WTC11 (cell line): Measurements from ENCODE around the gene FOXO1. TPM values are rescaled to one million over a fixed set of nuclear protein-coding genes. Genes with fewer than 3 reads are reported as not detected.

ENCODE experiments used
- ATAC-seq: fragments of 200-7000 bp; cut with Tn5 transposase; 2 replicates; pipeline ENCODE4 v1.10.0; 2021; ENCODE audit warnings: mild to moderate bottlenecking, moderate library complexity
- CTCF ChIA-PET: fragments of 300-600 bp; sonication (Branson Sonifier 250); formaldehyde crosslinking; loops from one replicate; lab custom pipeline; 2021; ENCODE audit warnings: antibody characterized with exemption; lab: Charles Lee
- POLR2A ChIA-PET: fragments of 350-600 bp; sonication (Branson Sonifier 250); formaldehyde crosslinking; loops from one replicate; lab custom pipeline; 2021; ENCODE audit warnings: antibody characterized with exemption; lab: Charles Lee
- DNase-seq: peaks from one replicate; pipeline ENCODE4 v3.0.0; 2021; ENCODE audit warnings: low spot score
- H3K27ac Mint-ChIP-seq: 2 replicates; pipeline ENCODE4 v1.8.0; 2021; ENCODE audit warnings: mixed read lengths
- H3K27me3 Mint-ChIP-seq: 2 replicates; pipeline ENCODE4 v1.8.0; 2021; ENCODE audit warnings: low read depth, mild to moderate bottlenecking, moderate library complexity, mixed read lengths
- H3K36me3 Mint-ChIP-seq: 2 replicates; pipeline ENCODE4 v1.8.0; 2021; ENCODE audit warnings: mixed read lengths
- H3K4me1 Mint-ChIP-seq: 2 replicates; pipeline ENCODE4 v1.8.0; 2022; ENCODE audit warnings: mixed read lengths
- H3K4me3 Mint-ChIP-seq: 2 replicates; pipeline ENCODE4 v1.8.0; 2021; ENCODE audit warnings: mild to moderate bottlenecking, moderate library complexity, mixed read lengths
- H3K9me3 Mint-ChIP-seq: 2 replicates; pipeline ENCODE4 v1.8.0; 2021; ENCODE audit warnings: mixed read lengths
- ARID4B ChIP-seq: sonication (generic); formaldehyde crosslinking; IDR thresholded peaks from 2 replicates; pipeline ENCODE4 v1.8.0; 2023; ENCODE audit warnings: missing genetic modification reagents, mild to moderate bottlenecking, borderline replicate concordance
- E2F4 ChIP-seq: sonication (generic); formaldehyde crosslinking; IDR thresholded peaks from 2 replicates; pipeline ENCODE4 v1.8.1; 2022; ENCODE audit warnings: low read depth, mild to moderate bottlenecking, moderate library complexity, missing genetic modification reagents, borderline replicate concordance
- E2F5 ChIP-seq: sonication (generic); formaldehyde crosslinking; IDR thresholded peaks from 2 replicates; pipeline ENCODE4 v1.8.1; 2022; ENCODE audit warnings: mild to moderate bottlenecking, moderate library complexity, missing genetic modification reagents
- GABPB1 ChIP-seq: sonication (generic); formaldehyde crosslinking; IDR thresholded peaks from 2 replicates; pipeline ENCODE4 v1.8.1; 2023; ENCODE audit warnings: mild to moderate bottlenecking, missing genetic modification reagents
- IRF1 ChIP-seq: sonication (generic); formaldehyde crosslinking; IDR thresholded peaks from 2 replicates; pipeline ENCODE4 v1.8.0; 2023; ENCODE audit warnings: missing genetic modification reagents
- MAX ChIP-seq: sonication (generic); formaldehyde crosslinking; IDR thresholded peaks from 2 replicates; pipeline ENCODE4 v1.8.0; 2022; ENCODE audit warnings: mild to moderate bottlenecking, missing genetic modification reagents
- MYBL2 ChIP-seq: sonication (generic); formaldehyde crosslinking; IDR thresholded peaks from 2 replicates; pipeline ENCODE4 v1.8.1; 2023; ENCODE audit warnings: mild to moderate bottlenecking, moderate library complexity, missing genetic modification reagents
- PREB ChIP-seq: sonication (generic); formaldehyde crosslinking; IDR thresholded peaks from 2 replicates; pipeline ENCODE4 v1.8.1; 2022; ENCODE audit warnings: mild to moderate bottlenecking, missing genetic modification reagents, moderate library complexity, borderline replicate concordance
- PRRX2 ChIP-seq: fragments of 250-450 bp; sonication (Bioruptor Pico); IDR thresholded peaks from 2 replicates; pipeline ENCODE4 v1.8.0; 2021; ENCODE audit warnings: mild to moderate bottlenecking
- TEAD4 ChIP-seq: sonication (generic); formaldehyde crosslinking; IDR thresholded peaks from 2 replicates; pipeline ENCODE4 v1.8.0; 2022; ENCODE audit warnings: mild to moderate bottlenecking, missing genetic modification reagents
- ZNF121 ChIP-seq: sonication (generic); formaldehyde crosslinking; IDR thresholded peaks from 2 replicates; pipeline ENCODE4 v1.8.0; 2023; ENCODE audit warnings: missing genetic modification reagents
- ZNF281 ChIP-seq: sonication (generic); formaldehyde crosslinking; IDR thresholded peaks from 2 replicates; pipeline ENCODE4 v1.8.0; 2023; ENCODE audit warnings: mild to moderate bottlenecking, missing genetic modification reagents
- ZNF416 ChIP-seq: fragments of 250-450 bp; sonication (Bioruptor Pico); IDR thresholded peaks from 2 replicates; pipeline ENCODE4 v1.9.0; 2021; ENCODE audit warnings: mild to moderate bottlenecking, inconsistent platforms
- total RNA-seq: library from RNA; stranded (reverse); gene quantifications from 3 replicates; pipeline ENCODE4 v1.2.3, GENCODE V29; 2021

Gene FOXO1
- total RNA-seq, 1 experiment from 2014 or later = 37.9 TPM

GRCh38 chr13:40589285-40590109 is 76.9 kb downstream of the FOXO1 start (continued):
- TF ChIP-seq E2F5 (CRISPR knock-in tag) = no peak
- TF ChIP-seq MYBL2 (CRISPR knock-in tag) = no peak
- no peak for TF ChIP-seq MAX (CRISPR knock-in tag)
- no peak for TF ChIP-seq ARID4B (CRISPR knock-in tag)
- TF ChIP-seq IRF1 = no peak
- TF ChIP-seq TEAD4 (CRISPR knock-in tag) = no peak

GRCh38 chr13:40588101-40588500 is 78.3 kb downstream of the FOXO1 start:
- H3K27ac Mint-ChIP-seq = peak overlapping the region; percentile 54
- ATAC-seq (no peak), DNase-seq (no peak)
- H3K36me3 Mint-ChIP-seq = peaks cover 14% of the 10 kb centered on the region
- CTCF ChIA-PET = no interaction called here
- peaks cover 77% of the 10 kb centered on the region for H3K4me1 Mint-ChIP-seq
- no peak overlapping the region for H3K4me3 Mint-ChIP-seq
- H3K27me3 Mint-ChIP-seq = no peaks in the 10 kb centered on the region
- POLR2A ChIA-PET = no interaction called here
- TF ChIP-seq ZNF281 (CRISPR knock-in tag) (no peak), ZNF121 (no peak)
- H3K9me3 Mint-ChIP-seq = peaks cover 14% of the 10 kb centered on the region

GRCh38 chr13:40586886-40587565 is 79.4 kb downstream of the FOXO1 start:
- no peak for ATAC-seq
- peaks cover 76% of the 10 kb centered on the region for H3K4me1 Mint-ChIP-seq
- ChIA-PET POLR2A (no interaction called here), CTCF (no interaction called here)
- peak overlapping the region; percentile 86 for H3K27ac Mint-ChIP-seq
- peaks cover 20% of the 10 kb centered on the region for H3K36me3 Mint-ChIP-seq
- H3K27me3 Mint-ChIP-seq = no peaks in the 10 kb centered on the region
- no peak overlapping the region for H3K4me3 Mint-ChIP-seq
- DNase-seq = no peak
- H3K9me3 Mint-ChIP-seq = peaks cover 19% of the 10 kb centered on the region
- TF ChIP-seq GABPB1 (no peak), ZNF416 (CRISPR knock-in tag) (no peak), PRRX2 (CRISPR knock-in tag) (no peak), E2F4 (CRISPR knock-in tag) (no peak), PREB (CRISPR knock-in tag) (no peak), ARID4B (CRISPR knock-in tag) (no peak)
